ENCODE measurements around the gene MAN1A2. TPM values are rescaled to one million over a fixed set of nuclear protein-coding genes. Genes with fewer than 3 reads are reported as not detected.

The MAN1A2 gene
- polyA plus RNA-seq, 1 donor from 2014 or later: 25.0 TPM

DNA sequence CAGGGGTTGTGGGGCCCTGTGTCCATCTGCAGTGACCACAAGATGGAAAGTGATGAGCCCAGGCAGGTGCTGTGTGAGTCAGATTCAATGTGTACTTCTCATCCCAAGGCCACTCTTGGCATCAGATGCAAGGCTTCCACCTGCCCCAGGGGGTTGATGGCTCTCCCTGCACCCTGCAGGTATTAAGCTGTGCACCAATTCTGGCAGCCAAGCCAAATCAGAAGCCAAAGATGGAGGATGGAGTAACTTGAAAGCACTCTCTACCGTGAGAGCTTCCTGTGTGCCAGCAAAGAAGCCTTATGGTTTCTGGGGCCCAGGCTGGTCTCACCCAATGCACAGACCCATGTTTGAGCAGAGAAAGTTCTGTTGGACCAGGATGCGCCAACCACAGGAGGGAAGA lies 194.3 kb downstream of the MAN1A2 start:
- no peaks in the 10 kb centered on the region for H3K27me3 ChIP-seq (ENCODE audit: insufficient read depth, low read depth, low read length)
- no peaks in the 10 kb centered on the region for H3K9me2 ChIP-seq (ENCODE audit: insufficient read depth, low read length)
- H3K36me3 ChIP-seq (ENCODE audit: insufficient read depth, low read length): no peaks in the 10 kb centered on the region
- H3K79me2 ChIP-seq (replicated peaks; ENCODE audit: insufficient read depth, low read length): no peaks in the 10 kb centered on the region
- H3F3A ChIP-seq (ENCODE audit: insufficient read depth, low read length, poor library complexity, severe bottlenecking): no peaks in the 10 kb centered on the region
- H3K4me2 ChIP-seq (ENCODE audit: low read length): no peak overlapping the region
- no peak overlapping the region for H3K27ac ChIP-seq (ENCODE audit: low read length)
- no peak overlapping the region for H3K9ac ChIP-seq (ENCODE audit: low read length)
- no peak overlapping the region for H3K4me3 ChIP-seq (ENCODE audit: low read length)
- TF ChIP-seq, protein P1, sequence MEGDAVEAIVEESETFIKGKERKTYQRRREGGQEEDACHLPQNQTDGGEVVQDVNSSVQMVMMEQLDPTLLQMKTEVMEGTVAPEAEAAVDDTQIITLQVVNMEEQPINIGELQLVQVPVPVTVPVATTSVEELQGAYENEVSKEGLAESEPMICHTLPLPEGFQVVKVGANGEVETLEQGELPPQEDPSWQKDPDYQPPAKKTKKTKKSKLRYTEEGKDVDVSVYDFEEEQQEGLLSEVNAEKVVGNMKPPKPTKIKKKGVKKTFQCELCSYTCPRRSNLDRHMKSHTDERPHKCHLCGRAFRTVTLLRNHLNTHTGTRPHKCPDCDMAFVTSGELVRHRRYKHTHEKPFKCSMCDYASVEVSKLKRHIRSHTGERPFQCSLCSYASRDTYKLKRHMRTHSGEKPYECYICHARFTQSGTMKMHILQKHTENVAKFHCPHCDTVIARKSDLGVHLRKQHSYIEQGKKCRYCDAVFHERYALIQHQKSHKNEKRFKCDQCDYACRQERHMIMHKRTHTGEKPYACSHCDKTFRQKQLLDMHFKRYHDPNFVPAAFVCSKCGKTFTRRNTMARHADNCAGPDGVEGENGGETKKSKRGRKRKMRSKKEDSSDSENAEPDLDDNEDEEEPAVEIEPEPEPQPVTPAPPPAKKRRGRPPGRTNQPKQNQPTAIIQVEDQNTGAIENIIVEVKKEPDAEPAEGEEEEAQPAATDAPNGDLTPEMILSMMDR (IDR thresholded peaks at IDR 0.05; ENCODE audit: poor library complexity, severe bottlenecking): no peak
- TF ChIP-seq EZH2 (IDR thresholded peaks at IDR 0.05; ENCODE audit: borderline replicate concordance, insufficient read depth, low read length, poor library complexity, severe bottlenecking) (no peak), RAD21 (conservative IDR thresholded peaks at IDR 0.05) (no peak), EP300 (conservative IDR thresholded peaks at IDR 0.05; ENCODE audit: poor library complexity, severe bottlenecking) (no peak), POLR2AphosphoS5 (IDR thresholded peaks at IDR 0.05) (no peak), MXI1 (conservative IDR thresholded peaks at IDR 0.05; ENCODE audit: poor library complexity, severe bottlenecking) (no peak), TAF1 (IDR thresholded peaks at IDR 0.05; ENCODE audit: low read depth) (no peak), SMC3 (conservative IDR thresholded peaks at IDR 0.05; ENCODE audit: poor library complexity) (no peak)
- TF ChIP-seq, protein P2, sequence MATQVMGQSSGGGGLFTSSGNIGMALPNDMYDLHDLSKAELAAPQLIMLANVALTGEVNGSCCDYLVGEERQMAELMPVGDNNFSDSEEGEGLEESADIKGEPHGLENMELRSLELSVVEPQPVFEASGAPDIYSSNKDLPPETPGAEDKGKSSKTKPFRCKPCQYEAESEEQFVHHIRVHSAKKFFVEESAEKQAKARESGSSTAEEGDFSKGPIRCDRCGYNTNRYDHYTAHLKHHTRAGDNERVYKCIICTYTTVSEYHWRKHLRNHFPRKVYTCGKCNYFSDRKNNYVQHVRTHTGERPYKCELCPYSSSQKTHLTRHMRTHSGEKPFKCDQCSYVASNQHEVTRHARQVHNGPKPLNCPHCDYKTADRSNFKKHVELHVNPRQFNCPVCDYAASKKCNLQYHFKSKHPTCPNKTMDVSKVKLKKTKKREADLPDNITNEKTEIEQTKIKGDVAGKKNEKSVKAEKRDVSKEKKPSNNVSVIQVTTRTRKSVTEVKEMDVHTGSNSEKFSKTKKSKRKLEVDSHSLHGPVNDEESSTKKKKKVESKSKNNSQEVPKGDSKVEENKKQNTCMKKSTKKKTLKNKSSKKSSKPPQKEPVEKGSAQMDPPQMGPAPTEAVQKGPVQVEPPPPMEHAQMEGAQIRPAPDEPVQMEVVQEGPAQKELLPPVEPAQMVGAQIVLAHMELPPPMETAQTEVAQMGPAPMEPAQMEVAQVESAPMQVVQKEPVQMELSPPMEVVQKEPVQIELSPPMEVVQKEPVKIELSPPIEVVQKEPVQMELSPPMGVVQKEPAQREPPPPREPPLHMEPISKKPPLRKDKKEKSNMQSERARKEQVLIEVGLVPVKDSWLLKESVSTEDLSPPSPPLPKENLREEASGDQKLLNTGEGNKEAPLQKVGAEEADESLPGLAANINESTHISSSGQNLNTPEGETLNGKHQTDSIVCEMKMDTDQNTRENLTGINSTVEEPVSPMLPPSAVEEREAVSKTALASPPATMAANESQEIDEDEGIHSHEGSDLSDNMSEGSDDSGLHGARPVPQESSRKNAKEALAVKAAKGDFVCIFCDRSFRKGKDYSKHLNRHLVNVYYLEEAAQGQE (IDR thresholded peaks at IDR 0.05; ENCODE audit: borderline replicate concordance): no peak
- no peaks in the 10 kb centered on the region for H4K20me1 ChIP-seq (ENCODE audit: insufficient read depth)
- no peak overlapping the region for H2AFZ ChIP-seq (ENCODE audit: low read depth, low read length)
- no peaks in the 10 kb centered on the region for H3K9me3 ChIP-seq (ENCODE audit: low read length)

DNA sequence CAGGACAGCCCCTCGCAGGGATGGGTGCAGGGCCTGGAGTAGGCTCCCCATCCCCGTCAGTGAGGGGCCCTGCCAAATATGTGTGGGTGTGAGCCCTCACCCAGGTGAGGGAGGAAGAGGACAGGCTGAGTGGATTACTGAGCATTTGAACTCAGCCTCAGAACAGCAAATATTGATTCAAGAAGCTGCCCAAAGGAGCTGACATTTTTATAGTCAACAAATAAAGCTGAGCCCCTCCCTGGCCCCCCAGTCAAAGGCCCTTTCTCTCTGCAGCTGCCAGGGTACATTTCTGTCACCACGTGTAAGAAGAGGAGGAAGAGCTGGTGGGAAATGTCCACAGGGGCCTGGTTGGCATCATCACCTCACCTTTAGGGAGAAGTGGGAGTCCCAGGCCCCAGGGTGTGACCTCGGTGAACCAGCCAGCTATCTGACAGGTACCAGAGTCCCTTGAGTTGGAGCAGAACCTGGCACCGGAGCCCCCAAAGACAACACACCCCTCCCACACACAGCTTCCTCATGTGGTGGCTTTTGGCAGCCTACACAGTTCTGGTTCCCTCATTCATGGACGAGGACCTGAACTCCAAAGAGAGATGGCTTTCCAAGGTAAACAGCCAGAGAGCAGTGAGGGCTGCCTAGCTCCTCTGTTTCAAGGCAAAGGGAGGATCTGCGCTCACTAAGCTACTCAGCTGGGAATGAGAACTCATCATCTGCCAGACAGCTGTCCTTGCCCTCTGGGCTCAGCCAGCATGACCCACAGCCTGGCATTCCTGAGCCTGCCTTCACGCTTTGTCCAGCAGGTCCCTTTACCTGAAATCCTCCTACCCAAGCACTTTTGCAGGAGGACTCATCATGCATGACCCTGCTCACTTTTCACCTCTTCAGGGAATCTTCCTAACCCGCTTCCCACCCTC lies 195.6 kb downstream of the MAN1A2 start:
- Histone ChIP-seq H3K9me2 (ENCODE audit: insufficient read depth, low read length) (no peaks in the 10 kb centered on the region), H4K20me1 (ENCODE audit: insufficient read depth) (no peaks in the 10 kb centered on the region), H3K9me3 (ENCODE audit: low read length) (no peaks in the 10 kb centered on the region), H2AFZ (ENCODE audit: low read depth, low read length) (no peak overlapping the region), H3K36me3 (ENCODE audit: insufficient read depth, low read length) (no peaks in the 10 kb centered on the region), H3K27ac (ENCODE audit: low read length) (no peak overlapping the region), H3K27me3 (ENCODE audit: insufficient read depth, low read depth, low read length) (no peaks in the 10 kb centered on the region), H3K79me2 (replicated peaks; ENCODE audit: insufficient read depth, low read length) (no peaks in the 10 kb centered on the region), H3K4me3 (ENCODE audit: low read length) (no peak overlapping the region), H3K4me2 (ENCODE audit: low read length) (no peak overlapping the region), H3F3A (ENCODE audit: insufficient read depth, low read length, poor library complexity, severe bottlenecking) (no peaks in the 10 kb centered on the region), H3K9ac (ENCODE audit: low read length) (no peak overlapping the region)
- no peak for TF ChIP-seq TAF1 (IDR thresholded peaks at IDR 0.05; ENCODE audit: low read depth)
